GM12878 (cell line): ENCODE measurements around the gene CTNNA3. TPM values are rescaled to one million over a fixed set of nuclear protein-coding genes. Genes with fewer than 3 reads are reported as not detected.

ENCODE experiments used
- ATAC-seq: fragments of 200-7000 bp; cut with Tn5 transposase; 3 replicates; pipeline ENCODE4 v1.9.1; 2020; ENCODE audit warnings: mild to moderate bottlenecking, moderate library complexity
- BruUV-seq: library from RNA; stranded (reverse); fragments of 400-500 nt; replicated peaks from 2 replicates; lab custom pipeline; 2021; lab: Mats Ljungman, UMichigan
- CTCF ChIA-PET: fragments of 300-600 bp; sonication (Branson Sonifier 250); formaldehyde crosslinking; extraction: SDS; loops from one replicate; lab custom pipeline; 2021; ENCODE audit warnings: inconsistent platforms; lab: Yijun Ruan, JAX
- POLR2A ChIA-PET: fragments of 350-600 bp; formaldehyde crosslinking; extraction: SDS; loops from one replicate; lab custom pipeline; 2021; ENCODE audit warnings: inconsistent platforms; lab: Charles Lee
- RAD21 ChIA-PET: fragments of 300-600 bp; sonication (Branson Sonifier 250); formaldehyde crosslinking; loops from one replicate; lab custom pipeline; 2023; ENCODE audit warnings: antibody characterized with exemption; ENCODE audit not compliant: unreplicated experiment; lab: Charles Lee
- SMC1A ChIA-PET: fragments of 300-600 bp; sonication (Branson Sonifier 250); formaldehyde crosslinking; loops from one replicate; lab custom pipeline; 2023; ENCODE audit not compliant: unreplicated experiment, uncharacterized antibody; lab: Charles Lee
- DNase-seq: peaks from one replicate; pipeline ENCODE4 v3.0.0-alpha.2; 2011; ENCODE audit warnings: low read depth, low spot score
- FAIRE-seq: peaks from 3 replicates; lab custom pipeline; 2011; peaks lifted over from hg19 to GRCh38; lab: Jason Lieb, UNC
- H2AFZ ChIP-seq: 2 replicates; pipeline ENCODE4 v1.6.0; 2011; ENCODE audit warnings: low read depth, low read length, control low read depth; ENCODE audit not compliant: control insufficient read depth
- H3K27ac ChIP-seq: 2 replicates; pipeline ENCODE4 v1.5.1; 2011; ENCODE audit warnings: control low read depth; ENCODE audit not compliant: control insufficient read depth, insufficient read depth
- H3K27me3 ChIP-seq, 2 experiments: replicated peaks in 1 of 2; 2 replicates each; pipeline versions ENCODE4 v1.6.0 to v1.6.1; 2011; ENCODE audit warnings: low read length in 1 of 2; ENCODE audit not compliant: control insufficient read depth in 2 of 2, insufficient read depth in 2 of 2
- H3K36me3 ChIP-seq, 2 experiments: 2 replicates each; pipeline ENCODE4 v1.5.1; 2011; ENCODE audit warnings: low read length in 1 of 2; ENCODE audit not compliant: control insufficient read depth in 2 of 2, insufficient read depth in 2 of 2
- H3K4me1 ChIP-seq: 2 replicates; pipeline ENCODE4 v1.6.1; 2011; ENCODE audit warnings: mild to moderate bottlenecking, low read length, moderate library complexity, mixed read lengths; ENCODE audit not compliant: control insufficient read depth, insufficient read depth
- H3K4me2 ChIP-seq: 2 replicates; pipeline ENCODE4 v1.6.0; 2011; ENCODE audit warnings: control low read depth; ENCODE audit not compliant: control insufficient read depth, insufficient read depth
- H3K4me3 ChIP-seq: fragments of 200-600 bp; sonication (generic); 2 replicates; pipeline ENCODE4 v1.5.1; 2016
- H3K79me2 ChIP-seq: 2 replicates; pipeline ENCODE4 v1.6.0; 2011; ENCODE audit warnings: low read length; ENCODE audit not compliant: control insufficient read depth, insufficient read depth
- H3K9ac ChIP-seq: 2 replicates; pipeline ENCODE4 v1.8.0; 2011; ENCODE audit warnings: low read length, control low read depth, mixed read lengths; ENCODE audit not compliant: control insufficient read depth, insufficient read depth
- H3K9me3 ChIP-seq: replicated peaks from 3 replicates; pipeline ENCODE4 v1.5.1; 2011; ENCODE audit warnings: mild to moderate bottlenecking, low read length; ENCODE audit not compliant: control insufficient read depth, insufficient read depth
- H4K20me1 ChIP-seq: 2 replicates; pipeline ENCODE4 v1.6.0; 2011; ENCODE audit not compliant: control insufficient read depth, insufficient read depth
- CBX5 ChIP-seq: sonication (generic); IDR thresholded peaks from 2 replicates; pipeline ENCODE4 v1.6.1; 2016; ENCODE audit warnings: low read depth, moderate library complexity, mild to moderate bottlenecking, inconsistent platforms
- CEBPB ChIP-seq, 2 experiments: fragments of 150-350 bp in 1 of 2; IDR thresholded peaks; 2 replicates each; pipeline ENCODE4 v1.6.1; 2012 to 2014; ENCODE audit warnings: low read depth in 2 of 2, low read length in 2 of 2, borderline replicate concordance in 1 of 2, inconsistent platforms in 1 of 2
- CHD2 ChIP-seq: IDR thresholded peaks from 2 replicates; pipeline ENCODE4 v1.6.1; 2011; ENCODE audit warnings: low read depth, low read length, improper control_type of control experiment, borderline replicate concordance
- DPF2 ChIP-seq: fragments of 450-650 bp; IDR thresholded peaks from 2 replicates; pipeline ENCODE4 v1.6.1; 2017; ENCODE audit warnings: mild to moderate bottlenecking
- E4F1 ChIP-seq: fragments of 450-650 bp; IDR thresholded peaks from 2 replicates; pipeline ENCODE4 v1.6.1; 2018; ENCODE audit warnings: borderline replicate concordance, mild to moderate bottlenecking; ENCODE audit not compliant: partially characterized antibody
- JUND ChIP-seq: IDR thresholded peaks from 2 replicates; pipeline ENCODE4 v1.6.1; 2012; ENCODE audit warnings: low read depth, mild to moderate bottlenecking, low read length, improper control_type of control experiment, moderate library complexity
- MYC ChIP-seq: IDR thresholded peaks from 2 replicates; pipeline ENCODE4 v1.6.1; 2011; ENCODE audit warnings: mild to moderate bottlenecking, low read length, moderate library complexity, inconsistent platforms; ENCODE audit not compliant: insufficient read depth, insufficient replicate concordance, insufficient read length, severe bottlenecking
- NBN ChIP-seq: fragments of 450-650 bp; IDR thresholded peaks from 2 replicates; pipeline ENCODE4 v1.6.1; 2016
- SRF ChIP-seq, 2 experiments: IDR thresholded peaks; 2 replicates each; pipeline ENCODE4 v1.6.1; 2011; ENCODE audit warnings: low read depth in 2 of 2, low read length in 2 of 2, mild to moderate bottlenecking in 1 of 2, moderate library complexity in 1 of 2
- ZNF207 ChIP-seq: fragments of 450-650 bp; IDR thresholded peaks from 2 replicates; pipeline ENCODE4 v1.6.1; 2014; ENCODE audit warnings: antibody characterized with exemption, mild to moderate bottlenecking, borderline replicate concordance
- in situ Hi-C: fragments of 300-500 bp; cut with MboI; formaldehyde crosslinking; loops from 9 replicates; pipeline ENCODE4 v1.14.3; 2018; ENCODE audit warnings: mixed read lengths
- intact Hi-C: fragments of 100-400 bp; cut with micrococcal nuclease; formaldehyde crosslinking; loops from one replicate; pipeline ENCODE4 v1.14.2; 2022; ENCODE audit not compliant: unreplicated experiment
- polyA plus RNA-seq, 11 experiments: library from polyadenylated mRNA; depleted of rRNA in 4 of 11; unstranded in 6 of 11; stranded (reverse) in 5 of 11; fragments of >200 nt; fragmentation: Nextera tagmentation in 4 of 11; fragmentation: Illumina TruSeq in 1 of 11; extraction: Ambion mirVana in 4 of 11; extraction: Trizol in 1 of 11; gene quantifications; 1 replicate in 1 of 11; 2 replicates in 10 of 11; pipeline versions ENCODE4 v1.2.1 to v1.2.3, GENCODE V29; 2011 to 2016; ENCODE audit warnings: inconsistent platforms in 2 of 11, missing spikeins in 2 of 11, low read depth in 1 of 11
- total RNA-seq, 4 experiments: library from RNA; depleted of rRNA in 3 of 4; stranded (reverse); fragments of >200 nt in 3 of 4; fragmentation: Illumina TruSeq in 1 of 4; extraction: Trizol in 1 of 4; gene quantifications; 2 replicates each; pipeline versions ENCODE4 v1.2.1 to v1.2.3, GENCODE V29; 2013 to 2021

Gene CTNNA3
- total and polyA plus RNA-seq, 10 of the 15 experiments (the other 5 are each of a cell fraction or from before 2014, with no cell fraction given): under 0.01 to 4.5 (median 0.22) TPM; not detected in 2

GRCh38 chr10:66886848-66887247 lies 809.1 kb downstream of the CTNNA3 start:
- intact Hi-C loops (no loop called here), in situ Hi-C loops (no loop called here)
- Histone ChIP-seq H3K4me1 (no peaks in the 10 kb centered on the region), H3K27me3 (no peaks in the 10 kb centered on the region), H2AFZ (no peak overlapping the region), H3K9me3 (no peaks in the 10 kb centered on the region), H3K79me2 (no peaks in the 10 kb centered on the region), H3K4me3 (no peak overlapping the region), H3K27ac (no peak overlapping the region), H3K4me2 (no peak overlapping the region), H3K36me3 (no peaks in the 10 kb centered on the region), H3K9ac (no peak overlapping the region), H4K20me1 (no peaks in the 10 kb centered on the region)
- TF ChIP-seq ZNF207 (no peak), JUND (no peak), MYC (no peak), E4F1 (no peak), NBN (no peak), CHD2 (no peak), SRF (IDR thresholded peaks at IDR 0.05; ENCODE audit: low read depth in 2 of 2, low read length in 2 of 2) (no peak), DPF2 (no peak), CBX5 (no peak), CEBPB (IDR thresholded peaks at IDR 0.05; ENCODE audit: borderline replicate concordance in 1 of 2, low read depth in 2 of 2, low read length in 2 of 2) (no peak)
- ChIA-PET POLR2A (no interaction called here), RAD21 (no interaction called here), SMC1A (interaction anchor here (1.0 kb wide), 1 partner anchor 18 kb away, joined by 3 read pairs; no protein-coding TSS in a partner anchor), CTCF (interaction anchor here (0.6 kb wide), 1 partner anchor 45 kb away, joined by 3 read pairs; no protein-coding TSS in a partner anchor)
- FAIRE-seq: no peak
- ATAC-seq: no peak
- no TSS peak for BruUV-seq
- DNase-seq: no peak
